Activated CD8-positive, alpha-beta memory T cell treated with anti-CD3 and anti-CD28 coated beads, Interleukin-2, amount 50 U/mL, for 1 hour (primary cell): ENCODE data around the gene PCNA.

ENCODE experiments used
- DNase-seq: peaks from one replicate; pipeline ENCODE4 v3.0.0-alpha.2; 2020; ENCODE audit errors: extremely low read depth

Gene PCNA

DNA sequence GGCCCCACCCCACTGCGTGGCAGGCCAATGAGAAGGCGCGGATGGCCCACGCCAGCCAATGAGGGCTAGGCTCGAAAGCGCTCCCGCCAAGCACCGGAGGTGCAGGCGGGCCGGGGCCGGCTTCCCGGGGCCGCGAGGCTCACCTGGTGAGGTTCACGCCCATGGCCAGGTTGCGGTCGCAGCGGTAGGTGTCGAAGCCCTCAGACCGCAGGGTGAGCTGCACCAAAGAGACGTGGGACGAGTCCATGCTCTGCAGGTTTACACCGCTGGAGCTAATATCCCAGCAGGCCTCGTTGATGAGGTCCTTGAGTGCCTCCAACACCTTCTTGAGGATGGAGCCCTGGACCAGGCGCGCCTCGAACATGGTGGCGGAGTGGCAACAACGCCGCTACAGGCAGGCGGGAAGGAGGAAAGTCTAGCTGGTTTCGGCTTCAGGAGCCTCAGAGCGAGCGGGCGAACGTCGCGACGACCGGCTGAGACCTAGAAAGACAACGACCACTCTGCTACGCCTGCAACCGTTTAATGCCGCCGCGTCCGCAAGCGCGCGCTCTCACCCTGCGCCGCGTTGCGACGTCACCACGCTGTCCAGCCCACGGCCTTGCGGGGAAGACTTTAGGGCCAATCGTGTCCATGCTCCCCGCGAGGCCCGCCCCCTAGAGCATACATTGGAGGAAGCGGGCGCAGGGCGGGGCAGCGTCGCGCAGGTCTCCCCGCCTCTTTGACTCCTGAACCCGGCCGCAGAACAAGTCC lies at the start of gene PCNA:
PCNA (minus strand) TSS at position 524 of the 750 bp plus-strand sequence; CDS start at position 364, 160 bp downstream.
- DNase-seq: peak; percentile 84

DNA sequence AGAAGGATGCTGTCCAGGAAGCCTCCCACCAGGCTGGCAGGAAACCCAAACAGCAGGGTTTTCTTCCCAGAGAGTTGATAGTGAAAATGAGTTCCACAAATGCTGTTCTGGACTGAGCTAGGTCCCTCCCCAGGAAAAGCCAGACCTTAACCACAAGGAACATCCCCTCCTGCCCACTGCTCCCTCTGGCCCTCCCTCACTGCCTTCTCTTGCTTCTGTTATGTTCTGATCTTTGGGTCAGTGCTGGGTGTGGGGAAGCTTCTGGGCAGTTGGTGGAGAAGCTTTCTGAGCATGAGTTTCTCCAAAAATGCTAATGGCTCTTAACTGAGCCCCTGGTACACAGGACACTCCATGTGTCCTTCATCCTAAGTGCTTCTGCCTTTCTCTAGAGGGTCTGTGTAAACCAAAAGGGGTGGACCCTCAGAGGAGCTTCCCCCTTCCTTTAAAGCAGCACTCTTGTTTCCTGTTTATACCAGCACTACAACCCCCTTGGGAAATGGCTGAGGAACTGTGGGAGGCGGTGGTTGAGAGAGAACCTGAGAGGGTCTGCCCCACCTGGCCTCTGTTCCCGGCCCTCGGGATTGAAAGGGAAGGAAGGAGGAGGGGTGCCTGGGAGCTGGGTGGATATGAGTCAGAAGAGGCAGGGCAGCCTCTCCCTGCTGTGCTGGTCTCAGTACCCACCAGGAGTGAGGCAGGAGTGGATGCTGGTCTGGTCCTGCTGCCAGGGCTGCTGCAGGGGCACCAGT lies 49.1 kb upstream of the PCNA start:
- DNase-seq: no peak

DNA sequence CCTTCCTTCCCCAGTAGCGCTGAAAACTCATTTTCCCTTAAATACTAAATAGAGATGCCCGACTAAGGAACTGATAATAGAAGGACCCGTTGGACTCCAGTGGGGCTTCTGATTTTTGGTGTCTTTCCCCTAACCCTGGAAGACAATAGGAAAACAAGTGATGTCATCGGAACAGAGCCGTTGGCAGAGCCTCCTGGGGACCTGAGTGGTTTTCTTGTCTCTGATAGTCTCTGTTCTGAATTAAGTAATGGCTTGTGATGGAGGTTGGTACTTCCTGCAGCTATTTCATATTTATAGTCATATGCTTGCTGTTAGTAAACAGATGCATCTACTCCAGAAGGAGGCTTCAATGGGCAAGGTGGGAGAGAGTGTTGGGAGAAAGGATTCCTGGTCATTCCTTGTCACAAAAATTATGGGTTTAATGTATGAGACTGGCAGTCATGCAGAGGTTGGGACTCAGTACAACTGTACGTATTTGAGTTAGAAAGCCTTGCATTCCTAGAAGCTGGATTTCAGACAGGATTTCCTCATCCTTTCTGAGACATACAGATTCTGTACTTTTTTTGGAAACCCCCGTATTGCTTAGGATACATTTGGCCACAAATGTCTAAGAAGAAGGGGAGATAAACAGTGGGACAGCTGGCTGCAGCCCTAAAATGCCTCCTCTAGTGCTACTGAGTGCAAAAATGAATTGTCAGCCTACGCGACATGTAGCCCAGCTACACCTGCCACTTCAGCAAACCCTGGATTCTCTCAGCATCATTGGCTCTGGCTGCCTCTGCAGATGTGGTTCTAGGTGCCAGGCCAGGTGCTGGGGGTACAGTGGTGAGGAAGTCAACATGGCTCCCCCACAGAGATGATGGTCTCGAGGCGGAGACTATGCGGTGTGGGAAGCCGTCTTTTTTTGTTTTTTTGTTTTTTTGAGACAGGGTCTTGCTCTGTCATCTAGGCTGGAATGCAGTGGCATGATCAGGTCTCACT lies 45.2 kb upstream of the PCNA start:
- DNase-seq: no peak

DNA sequence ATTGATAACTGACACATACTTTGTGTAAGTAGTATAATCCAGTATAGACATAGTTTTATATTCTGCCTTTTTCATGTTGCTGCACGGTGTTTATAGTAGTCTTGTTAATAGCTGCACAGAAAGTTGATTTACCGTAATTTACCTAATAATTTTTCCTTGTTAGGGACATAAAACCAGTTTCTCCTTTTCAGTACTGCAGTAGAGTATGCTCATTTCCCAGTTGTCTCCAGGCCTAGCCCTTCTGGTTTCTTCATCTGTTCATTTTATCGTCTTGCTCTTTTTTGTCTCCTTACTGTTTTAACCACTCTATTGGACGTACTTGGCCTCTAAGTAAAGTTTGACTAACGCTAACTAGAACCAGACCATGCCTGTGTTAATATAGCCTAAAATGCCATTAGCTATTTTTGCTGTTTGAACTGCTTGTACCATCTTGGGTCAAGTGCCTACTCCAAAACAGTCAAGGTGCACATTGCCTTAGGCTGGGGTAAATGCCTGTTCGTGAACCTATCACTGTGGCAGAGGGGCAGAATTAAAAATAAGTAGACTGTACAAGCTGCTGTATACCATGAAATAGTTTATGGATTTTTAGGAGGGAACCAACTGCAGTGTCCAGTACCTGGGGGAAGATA lies 41.9 kb upstream of the PCNA start:
- DNase-seq: no peak

DNA sequence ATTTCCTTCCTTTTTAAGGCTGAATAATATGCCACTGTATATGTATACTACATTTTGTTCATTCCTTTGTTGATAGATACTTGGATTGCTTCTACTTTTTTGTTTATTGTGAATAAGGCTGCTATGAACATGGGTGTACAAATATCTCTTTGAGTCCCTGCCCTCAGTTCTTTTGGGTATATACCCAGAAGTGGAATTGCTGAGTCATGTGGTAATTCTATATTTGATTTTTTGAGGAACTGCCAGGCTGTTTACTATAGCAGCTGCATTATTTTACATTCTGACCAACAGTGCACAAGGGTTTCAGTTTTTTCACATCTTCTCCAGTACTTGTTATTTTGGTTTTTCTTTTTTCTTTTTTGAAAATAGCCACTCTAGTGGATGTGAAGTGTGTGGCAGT lies 41.1 kb upstream of the PCNA start:
- DNase-seq: no peak

DNA sequence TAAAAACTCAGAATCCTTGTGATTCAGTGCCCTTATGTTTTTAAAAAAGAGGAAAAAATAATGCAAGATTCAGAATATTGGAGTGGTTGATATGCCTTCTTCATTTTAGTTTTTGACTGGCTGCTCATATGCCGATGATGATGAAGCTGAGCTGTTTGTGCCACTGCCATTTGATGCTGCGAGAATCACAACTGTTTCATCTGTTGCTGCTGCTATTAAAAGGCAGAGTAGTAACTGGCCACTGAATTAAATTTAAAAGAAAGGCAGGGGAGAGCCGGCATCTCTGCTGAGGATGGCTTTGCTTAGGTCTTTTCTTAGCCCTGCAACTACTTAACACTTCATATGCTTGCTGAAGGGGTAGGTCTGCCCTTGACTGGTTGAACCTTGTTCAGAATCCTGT lies 40.2 kb upstream of the PCNA start:
- DNase-seq: no peak

DNA sequence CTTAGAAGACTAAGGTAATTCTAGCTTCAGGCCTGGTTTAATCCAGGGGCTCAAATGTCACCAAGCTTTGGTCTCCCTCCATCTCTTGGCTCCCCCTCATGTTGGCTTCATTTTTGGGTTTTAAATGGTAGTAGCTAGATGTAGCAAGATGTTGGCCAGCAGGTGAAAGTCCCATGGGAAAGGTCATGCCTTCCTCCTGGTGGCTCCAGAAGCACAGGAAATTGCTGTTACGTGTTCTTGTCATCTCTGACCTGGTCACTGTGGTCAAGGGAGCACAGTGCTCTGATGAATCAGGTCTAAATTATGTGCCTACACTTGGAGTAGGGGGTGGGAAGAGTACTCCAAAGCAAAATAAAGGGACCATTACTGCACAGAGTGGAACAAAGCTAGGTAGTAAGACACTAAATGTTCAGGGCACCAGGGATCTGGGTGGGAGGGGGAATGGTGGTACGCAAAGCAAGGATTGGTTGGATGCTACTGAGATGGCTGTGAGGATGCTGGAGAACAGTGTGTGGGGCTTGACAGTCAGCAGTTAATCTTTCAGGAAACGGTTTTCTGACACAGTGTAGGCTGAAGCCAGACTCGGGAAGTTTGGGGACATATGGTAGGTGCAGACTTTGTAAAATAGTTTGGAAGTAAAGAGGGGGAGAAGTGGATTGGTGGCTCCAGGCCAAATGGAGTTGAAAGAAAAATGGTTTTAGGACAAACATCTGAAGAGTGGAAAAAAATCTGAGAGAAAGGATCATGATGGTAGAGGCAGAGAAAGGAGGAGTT lies 37.1 kb upstream of the PCNA start:
- no peak for DNase-seq

DNA sequence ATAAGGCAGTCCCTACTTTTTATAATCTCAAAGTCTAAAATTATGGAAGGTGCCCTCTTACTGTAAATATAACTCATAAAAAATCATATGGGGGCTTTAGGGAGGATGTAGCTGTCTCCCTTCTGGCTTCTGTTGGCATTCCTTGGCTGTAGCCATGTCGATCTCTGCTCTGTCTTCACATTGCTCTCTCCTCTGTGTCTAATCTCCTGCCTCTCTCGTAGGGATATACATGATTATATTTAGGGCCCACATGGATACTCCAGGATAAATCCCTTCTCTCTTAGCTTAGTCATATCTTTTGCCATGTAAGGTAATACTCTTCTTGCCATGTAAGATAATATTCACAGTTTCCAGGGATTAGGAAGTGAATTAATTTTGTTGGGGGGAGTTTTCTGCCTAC lies 35.6 kb upstream of the PCNA start:
- DNase-seq: no peak

DNA sequence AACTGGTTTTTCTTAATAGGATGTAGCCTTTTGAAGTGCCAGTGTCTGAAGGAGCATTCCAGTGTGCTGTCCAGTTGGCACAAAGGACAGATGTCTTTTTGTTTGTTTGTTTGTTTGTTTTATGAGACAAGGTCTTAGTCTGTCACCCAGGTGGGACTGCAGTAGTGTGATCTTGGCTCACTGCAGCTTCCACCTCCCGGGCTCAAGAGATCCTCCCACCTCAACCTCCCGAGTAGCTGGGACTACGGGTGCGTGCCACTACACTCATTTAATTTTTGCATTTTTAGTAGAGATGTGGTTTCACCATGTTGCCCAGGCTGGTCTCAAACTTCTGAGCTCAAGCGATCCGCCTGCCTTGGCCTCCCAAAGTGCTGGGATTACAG lies 34.8 kb upstream of the PCNA start:
- no peak for DNase-seq

DNA sequence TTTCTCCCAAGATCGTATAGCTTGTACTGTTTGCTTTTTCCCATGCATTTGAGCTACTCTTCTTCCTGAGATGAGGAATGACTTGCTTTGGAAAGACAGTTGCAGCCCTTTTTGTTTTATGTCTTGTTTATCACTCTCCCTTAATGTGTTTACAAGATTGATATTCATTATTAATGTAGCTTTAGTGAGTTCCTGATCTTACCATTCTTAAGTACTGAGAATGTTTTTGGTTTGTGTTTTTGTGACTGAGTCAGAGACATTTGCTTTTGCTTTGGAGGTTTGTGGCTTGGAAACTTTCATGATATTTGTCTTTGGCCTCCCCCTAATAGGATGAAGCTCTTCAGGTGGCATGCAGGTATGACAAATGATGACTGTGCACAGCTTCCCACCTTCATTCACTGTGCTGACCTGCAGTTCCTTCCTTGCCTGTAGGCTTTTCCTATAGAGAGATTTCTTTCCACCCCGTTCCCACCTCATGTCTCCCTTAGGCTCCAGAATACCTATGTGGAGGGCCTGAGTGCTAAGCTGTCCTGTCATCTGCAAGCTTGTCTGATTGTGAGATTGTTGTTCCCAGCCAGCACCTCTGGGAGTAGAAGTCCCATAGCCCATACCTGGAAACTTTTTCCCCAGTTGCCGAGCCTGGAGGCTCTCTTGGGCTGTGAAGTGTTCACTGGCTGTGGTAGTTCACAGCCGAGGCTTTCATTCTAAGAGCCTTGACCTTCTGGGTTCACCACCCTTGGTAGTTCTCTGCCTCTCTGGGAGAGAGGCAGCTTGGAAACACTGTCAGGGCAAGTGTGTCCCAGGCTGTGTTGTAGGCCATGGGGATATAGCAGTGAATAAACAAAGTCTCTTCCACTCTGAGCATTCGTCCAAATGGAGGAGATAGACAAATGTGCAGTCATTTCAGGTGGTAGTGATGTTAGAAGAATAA lies 34.1 kb upstream of the PCNA start:
- no peak for DNase-seq

DNA sequence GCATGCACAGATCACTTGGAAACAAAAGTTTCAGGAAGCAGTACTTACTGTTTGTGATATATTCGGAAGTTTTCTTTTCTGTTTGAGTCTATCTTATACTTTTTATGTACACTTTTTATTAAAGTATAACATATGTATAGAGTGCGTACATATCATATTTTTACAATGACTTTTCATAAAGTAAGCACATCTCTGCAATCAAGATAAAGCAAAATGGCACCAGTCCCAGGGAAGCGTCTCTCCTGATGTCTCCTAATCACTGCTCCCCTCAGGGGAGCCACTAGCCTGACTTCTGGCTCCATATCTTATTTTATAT lies 33.4 kb upstream of the PCNA start:
- no peak for DNase-seq

DNA sequence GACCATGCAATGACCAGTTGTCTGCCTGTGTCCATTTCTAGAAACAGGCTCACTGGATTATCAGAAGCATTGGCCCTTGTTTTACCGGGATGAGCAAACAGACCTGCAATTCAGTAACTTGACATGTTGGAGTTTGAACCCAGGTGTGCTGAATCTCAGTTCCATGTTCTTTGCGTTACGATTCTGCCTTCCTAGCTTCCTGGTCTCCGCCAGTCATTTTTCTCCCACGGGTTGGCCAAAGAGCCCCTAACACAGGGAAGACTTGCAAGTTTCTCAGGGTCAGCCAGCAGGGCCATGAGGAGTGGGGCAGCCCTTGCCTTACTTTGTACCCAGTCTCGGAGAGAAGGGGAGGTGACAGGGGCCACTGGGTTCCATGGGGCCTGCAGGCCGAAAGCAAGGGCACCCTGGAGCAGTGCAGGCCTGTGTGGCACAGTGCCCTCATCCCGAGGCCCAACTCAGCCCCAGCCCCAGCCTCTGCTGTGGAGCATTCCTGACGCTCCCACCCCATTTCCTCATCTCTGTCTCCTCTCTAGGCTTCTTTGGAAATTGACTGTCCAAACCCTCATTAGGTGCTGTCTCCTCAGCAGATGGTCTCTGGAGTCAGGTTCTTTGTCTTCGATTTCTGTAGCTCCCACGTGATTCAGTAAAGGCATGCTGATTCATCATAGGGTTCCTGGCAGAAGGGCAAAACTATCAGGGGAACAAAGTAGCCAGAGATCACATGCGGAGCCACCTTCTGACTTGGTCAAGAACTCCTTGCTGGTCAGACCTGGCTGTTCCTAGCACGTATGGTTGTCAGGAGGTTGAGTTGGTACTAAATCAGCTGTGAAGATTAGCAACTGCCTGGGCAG lies 30.7 kb upstream of the PCNA start:
- DNase-seq: no peak

DNA sequence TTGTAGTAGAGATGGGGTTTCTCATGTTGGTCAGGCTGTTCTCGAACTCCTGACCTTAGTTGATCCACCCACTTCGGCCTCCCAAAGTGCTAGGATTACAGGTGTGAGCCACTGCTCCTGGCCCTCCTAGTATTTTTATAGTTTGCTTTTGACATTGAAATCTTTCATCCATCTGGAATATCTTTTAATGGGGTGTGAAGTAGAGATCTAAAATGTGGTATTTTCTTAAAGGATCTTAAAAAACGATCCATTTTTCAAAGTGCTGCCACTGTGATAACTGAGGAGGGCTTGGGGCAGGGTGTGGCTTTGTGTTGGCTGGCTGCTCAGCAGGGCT lies 30.1 kb upstream of the PCNA start:
- DNase-seq: no peak

DNA sequence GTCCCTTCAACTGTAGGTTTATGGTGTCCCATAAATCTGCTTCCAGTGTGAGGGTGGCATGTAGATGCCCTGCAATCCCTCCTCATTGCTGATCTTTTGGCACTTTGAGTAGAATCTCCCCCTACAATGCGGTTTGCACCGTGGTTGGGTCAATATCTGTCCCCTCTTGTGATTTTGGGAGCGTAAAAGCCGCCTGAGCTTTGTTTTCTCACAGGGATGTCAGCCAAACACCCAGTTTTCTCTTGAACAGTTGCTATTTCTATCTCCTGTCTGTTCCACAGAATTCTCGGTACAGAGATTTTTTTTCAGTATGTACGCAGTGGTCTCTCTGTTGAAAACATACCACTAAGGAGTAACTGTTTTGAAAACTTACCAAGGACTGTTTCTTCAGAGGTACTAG lies 28.8 kb upstream of the PCNA start:
- no peak for DNase-seq

DNA sequence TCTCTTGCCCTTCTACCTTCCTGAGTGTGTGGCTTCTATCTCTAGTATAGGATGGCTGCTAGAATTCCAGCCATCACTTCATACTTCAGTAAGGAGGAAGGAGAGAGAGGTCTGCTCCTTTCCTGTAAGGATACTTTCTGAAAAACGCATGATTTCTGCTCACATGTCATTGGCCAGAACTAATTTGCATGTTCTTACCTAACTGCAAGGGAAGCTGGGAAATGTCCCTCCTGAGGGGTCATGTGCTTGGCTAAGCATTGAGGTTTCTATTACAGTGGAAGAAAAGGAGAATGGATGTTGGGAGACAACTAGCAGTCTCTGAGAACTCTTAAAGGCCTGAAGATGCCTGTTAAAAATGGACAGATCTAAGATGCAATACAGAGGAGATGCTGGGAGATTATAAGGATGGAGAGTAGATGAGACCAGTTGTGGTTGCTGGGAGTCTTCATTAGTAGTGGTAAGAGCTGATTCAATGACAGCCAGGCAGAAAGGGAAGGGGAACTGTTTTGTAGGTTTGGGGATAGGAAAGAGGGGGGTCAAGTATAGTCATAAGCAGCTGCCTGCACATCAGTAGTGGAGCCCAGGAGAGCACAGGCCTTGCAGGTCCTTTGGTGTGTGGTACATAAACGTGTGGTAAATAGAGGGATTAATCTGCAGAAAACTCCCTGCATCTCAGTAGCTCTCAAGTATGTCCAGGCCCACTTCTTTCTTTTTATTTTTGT lies 27.3 kb upstream of the PCNA start:
- DNase-seq: no peak

DNA sequence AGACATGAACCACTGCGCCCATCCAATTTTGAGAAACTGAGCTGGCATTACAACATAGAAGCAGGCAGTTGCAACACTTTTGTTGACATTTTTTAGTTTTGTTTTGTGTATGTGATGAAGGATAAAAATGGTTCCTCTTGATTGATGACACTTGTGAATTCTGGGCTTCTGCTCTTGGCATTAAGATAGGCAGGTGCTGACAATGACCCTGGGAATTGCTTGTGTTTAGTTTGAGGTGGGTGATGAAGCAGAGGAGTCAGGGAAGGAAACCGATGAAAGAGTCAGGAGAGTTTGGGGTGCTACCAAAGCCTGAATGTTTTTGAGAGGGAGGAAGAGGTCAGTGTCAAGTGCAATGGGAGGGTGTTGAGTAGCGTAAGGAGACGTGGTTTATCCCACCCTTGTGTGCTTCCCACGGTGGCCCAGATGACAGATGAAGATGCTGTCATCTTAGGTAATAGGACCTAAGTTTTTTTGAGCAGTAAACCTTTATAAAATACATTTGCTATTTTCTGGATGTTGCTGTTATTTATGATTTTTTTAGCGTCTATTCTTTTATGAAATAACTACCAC lies 26.4 kb upstream of the PCNA start:
- DNase-seq: no peak

DNA sequence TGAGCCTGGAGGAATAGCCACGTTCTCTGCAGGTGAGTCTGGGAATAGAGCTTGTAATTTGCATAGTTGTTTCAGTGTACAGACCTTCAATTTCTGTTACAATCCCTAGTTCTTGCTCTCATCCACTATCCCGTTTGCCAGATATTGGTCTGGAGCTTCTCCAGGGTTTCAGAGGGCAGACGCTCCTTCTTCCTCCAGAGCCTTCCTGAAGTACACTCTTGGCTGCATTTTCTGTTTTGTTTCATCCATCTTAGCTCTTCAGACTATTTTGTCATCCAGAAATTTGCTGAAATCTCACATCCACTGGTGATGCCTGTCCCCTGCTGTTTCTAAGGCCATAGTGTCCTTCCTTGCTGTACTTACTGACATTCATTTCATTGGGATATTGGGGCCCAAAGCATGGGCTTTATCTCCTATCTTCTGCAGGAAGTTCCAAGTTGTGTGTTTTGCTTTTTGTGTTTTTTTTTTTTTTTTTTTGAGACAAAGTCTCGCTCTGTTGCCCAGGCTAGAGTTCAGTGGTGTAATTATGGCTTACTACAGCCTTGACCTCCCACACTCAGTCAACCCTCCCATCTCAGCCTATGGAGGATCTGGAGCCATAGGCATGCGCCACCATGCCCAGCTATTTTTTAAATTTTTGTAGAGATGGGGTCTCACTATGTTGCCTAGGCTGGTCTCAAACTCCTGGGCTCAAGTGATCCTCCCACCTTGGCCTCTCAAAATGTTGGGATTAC lies 25.8 kb upstream of the PCNA start:
- DNase-seq: no peak

DNA sequence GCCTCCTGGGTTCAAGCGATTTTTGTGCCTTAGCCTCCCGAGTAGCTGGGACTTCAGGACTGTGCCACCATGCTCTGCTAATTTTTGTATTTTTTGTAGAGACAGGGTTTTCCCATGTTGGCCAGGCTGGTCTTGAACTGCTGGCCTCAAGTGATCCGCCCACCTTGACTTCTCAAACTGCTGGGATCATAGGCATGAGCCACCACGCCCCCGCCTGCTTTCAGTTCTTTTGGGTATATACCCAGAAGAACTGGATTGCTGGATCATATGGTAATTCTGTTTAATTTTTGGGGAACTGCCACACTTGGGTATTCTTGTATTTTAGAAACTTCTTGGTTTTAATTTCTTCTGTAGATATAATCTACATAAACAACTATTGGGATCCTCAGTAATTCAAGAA lies 24.1 kb upstream of the PCNA start:
- DNase-seq: no peak
